ENCODE measurements around the gene WDR5. TPM values are rescaled to one million over a fixed set of nuclear protein-coding genes. Genes with fewer than 3 reads are reported as not detected.

WDR5 gene
- total and polyA plus RNA-seq, 2 of the 13 experiments (the other 11 are each of a cell fraction or from before 2014, with no cell fraction given), result 34.3 TPM

DNA sequence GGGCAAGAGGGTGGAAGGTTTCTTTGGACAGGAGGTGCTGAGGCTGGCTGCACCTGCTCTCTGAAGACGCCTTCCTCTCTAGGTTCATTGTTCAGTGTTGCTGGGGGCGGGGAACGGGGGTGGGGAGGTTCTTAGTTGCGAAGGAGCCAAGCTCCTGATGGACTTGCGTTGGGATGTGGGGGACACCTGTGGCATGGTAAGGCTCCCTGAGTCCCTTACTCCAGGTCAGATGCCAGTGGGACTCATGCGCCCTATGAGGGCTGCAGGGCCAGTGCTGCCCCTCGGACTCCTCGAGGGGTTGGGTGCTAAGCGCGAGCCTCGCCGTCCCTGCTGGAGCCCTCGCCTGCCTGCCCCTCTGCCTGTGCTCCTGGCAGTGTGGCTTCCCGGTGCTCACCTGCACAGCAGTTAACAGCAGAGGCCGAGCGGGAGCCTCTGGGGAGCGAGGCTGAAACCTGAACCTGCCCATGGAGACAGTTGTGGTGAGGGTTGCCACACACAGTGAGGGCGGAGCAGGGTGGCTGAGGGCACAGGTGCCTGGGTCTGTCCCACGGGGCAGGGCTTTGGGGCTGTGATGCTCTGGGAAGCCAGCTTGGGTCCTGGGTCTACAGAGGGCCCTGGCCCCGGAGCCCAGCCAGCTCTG lies 23.0 kb downstream of the WDR5 start:
- ATAC-seq, result no peak
- BruUV-seq (replicated peaks), result no TSS peak

DNA sequence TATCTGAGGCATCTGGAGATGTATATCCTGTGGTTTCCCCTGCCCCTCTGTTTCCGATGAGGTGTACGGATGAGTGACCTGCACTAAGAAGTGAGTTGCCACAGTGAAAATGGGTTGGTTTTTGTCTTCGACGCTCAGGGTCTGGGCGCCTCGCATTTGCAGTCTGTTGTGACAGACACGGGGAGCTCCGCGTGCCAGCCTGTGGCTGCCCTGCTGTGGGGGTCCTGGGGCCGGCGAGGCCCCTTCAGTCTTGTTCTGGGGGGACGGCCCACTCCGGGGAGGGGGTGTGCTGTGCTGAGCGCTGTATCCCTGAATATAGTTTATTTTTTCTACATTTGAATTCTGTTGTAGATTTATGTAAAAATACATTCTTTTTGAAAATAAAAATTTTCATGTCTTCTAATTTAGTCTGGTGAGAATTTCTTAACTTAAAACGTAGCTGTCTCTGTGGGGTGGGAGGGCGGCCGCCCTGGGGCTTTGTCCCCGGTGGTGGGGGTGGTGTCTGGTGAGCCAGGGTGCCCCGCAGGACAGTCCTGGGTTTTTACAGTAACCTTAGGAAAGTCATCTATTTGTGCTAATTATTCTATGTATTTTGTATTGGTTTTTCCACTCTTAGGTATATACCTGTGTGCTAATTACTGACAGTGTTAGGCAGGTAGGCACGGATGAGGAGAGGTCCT lies 23.8 kb downstream of the WDR5 start:
- TF ChIP-seq ZNF367 (CRISPR knock-in tag; IDR thresholded peaks at IDR 0.05; ENCODE audit: borderline replicate concordance) (no peak), CCAR2 (optimal IDR thresholded peaks at IDR 0.05; ENCODE audit: low read depth, low read length) (no peak), EHMT2 (IDR thresholded peaks at IDR 0.05; ENCODE audit: borderline replicate concordance, low read depth, low read length) (no peak)
- TF ChIP-seq, protein P1, sequence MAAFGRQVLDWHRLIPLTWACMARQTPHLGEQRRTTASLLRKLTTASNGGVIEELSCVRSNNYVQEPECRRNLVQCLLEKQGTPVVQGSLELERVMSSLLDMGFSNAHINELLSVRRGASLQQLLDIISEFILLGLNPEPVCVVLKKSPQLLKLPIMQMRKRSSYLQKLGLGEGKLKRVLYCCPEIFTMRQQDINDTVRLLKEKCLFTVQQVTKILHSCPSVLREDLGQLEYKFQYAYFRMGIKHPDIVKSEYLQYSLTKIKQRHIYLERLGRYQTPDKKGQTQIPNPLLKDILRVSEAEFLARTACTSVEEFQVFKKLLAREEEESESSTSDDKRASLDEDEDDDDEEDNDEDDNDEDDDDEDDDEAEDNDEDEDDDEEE (CRISPR knock-in tag; IDR thresholded peaks at IDR 0.05), result no peak
- TF ChIP-seq, protein P2, sequence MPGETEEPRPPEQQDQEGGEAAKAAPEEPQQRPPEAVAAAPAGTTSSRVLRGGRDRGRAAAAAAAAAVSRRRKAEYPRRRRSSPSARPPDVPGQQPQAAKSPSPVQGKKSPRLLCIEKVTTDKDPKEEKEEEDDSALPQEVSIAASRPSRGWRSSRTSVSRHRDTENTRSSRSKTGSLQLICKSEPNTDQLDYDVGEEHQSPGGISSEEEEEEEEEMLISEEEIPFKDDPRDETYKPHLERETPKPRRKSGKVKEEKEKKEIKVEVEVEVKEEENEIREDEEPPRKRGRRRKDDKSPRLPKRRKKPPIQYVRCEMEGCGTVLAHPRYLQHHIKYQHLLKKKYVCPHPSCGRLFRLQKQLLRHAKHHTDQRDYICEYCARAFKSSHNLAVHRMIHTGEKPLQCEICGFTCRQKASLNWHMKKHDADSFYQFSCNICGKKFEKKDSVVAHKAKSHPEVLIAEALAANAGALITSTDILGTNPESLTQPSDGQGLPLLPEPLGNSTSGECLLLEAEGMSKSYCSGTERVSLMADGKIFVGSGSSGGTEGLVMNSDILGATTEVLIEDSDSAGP (CRISPR knock-in tag; IDR thresholded peaks at IDR 0.05; ENCODE audit: borderline replicate concordance), result no peak
- TF ChIP-seq, protein P3, sequence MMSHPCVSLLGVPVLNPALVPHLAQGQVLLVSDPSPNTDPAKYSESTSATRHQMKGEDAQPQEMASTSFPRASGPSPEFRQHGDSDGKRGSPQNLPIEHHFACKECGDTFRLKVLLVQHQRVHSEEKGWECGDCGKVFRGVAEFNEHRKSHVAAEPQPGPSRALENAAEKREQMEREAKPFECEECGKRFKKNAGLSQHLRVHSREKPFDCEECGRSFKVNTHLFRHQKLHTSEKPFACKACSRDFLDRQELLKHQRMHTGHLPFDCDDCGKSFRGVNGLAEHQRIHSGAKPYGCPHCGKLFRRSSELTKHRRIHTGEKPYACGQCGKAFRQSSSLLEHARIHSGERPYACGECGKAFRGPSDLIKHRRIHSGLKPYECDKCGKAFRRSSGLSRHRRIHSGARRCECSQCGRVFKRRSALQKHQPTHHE (CRISPR knock-in tag; IDR thresholded peaks at IDR 0.05; ENCODE audit: borderline replicate concordance), result no peak
- Histone ChIP-seq H3K27me3 (ENCODE audit: control insufficient read depth in 1 of 2, insufficient read depth in 2 of 2, low read length in 2 of 2) (no peaks in the 10 kb centered on the region), H3K9ac (ENCODE audit: insufficient read depth, low read depth, low read length) (no peak overlapping the region), H3K79me2 (ENCODE audit: insufficient read depth, low read length) (no peaks in the 10 kb centered on the region), H3K27ac (ENCODE audit: extremely low read length, insufficient read depth, low read length) (no peak overlapping the region), H4K20me1 (ENCODE audit: insufficient read depth, low read length) (no peaks in the 10 kb centered on the region), H3K4me2 (ENCODE audit: low read depth, low read length) (no peak overlapping the region), H3K9me3 (ENCODE audit: low read length) (no peaks in the 10 kb centered on the region), H3K4me3 (replicated peaks in 1 of 3; ENCODE audit: insufficient read depth in 1 of 3, low read depth in 2 of 3, low read length in 3 of 3) (no peak overlapping the region), H2AFZ (ENCODE audit: low read length) (no peak overlapping the region), H3K36me3 (replicated peaks in 1 of 2; ENCODE audit: control insufficient read depth in 1 of 2, insufficient read depth in 2 of 2, low read length in 2 of 2) (peaks cover 19 to 44% of the 10 kb centered on the region in 2 experiments; a peak in 4 of 5 replicates), H3K4me1 (ENCODE audit: insufficient read depth, low read length) (no peaks in the 10 kb centered on the region; the same call in 1 of the 2 replicates)
- ATAC-seq, result no peak
- ChIA-PET CTCF (ENCODE audit: low intra/inter-chr PET ratio, low total read pairs) (no interaction called here), POLR2A (no interaction called here)
- FAIRE-seq, result no peak
- no TSS peak for BruUV-seq (replicated peaks)
- intact Hi-C loops (cut with micrococcal nuclease; ENCODE audit: unreplicated experiment), result no loop called here
- in situ Hi-C loops (cut with HindIII; ENCODE audit: extremely low pct_ligation_motif_present, low pct_unique_long_range_greater_than_20kb), result loop anchor here (10.0 kb wide), 1 partner anchor 165 kb away; the partner anchor contains the start of gene RXRA
- 95% methylated on average over 14 of the region's 20 CpGs for WGBS (ENCODE audit: low lambda C conversion rate)
- no peak for DNase-seq (ENCODE audit: low spot score)

More for the DNA sequence above, 23.0 kb downstream of the WDR5 start:
- Histone ChIP-seq H3K9ac (ENCODE audit: insufficient read depth, low read depth, low read length) (no peak overlapping the region), H3K27me3 (ENCODE audit: control insufficient read depth in 1 of 2, insufficient read depth in 2 of 2, low read length in 2 of 2) (no peaks in the 10 kb centered on the region), H3K79me2 (ENCODE audit: insufficient read depth, low read length) (no peaks in the 10 kb centered on the region), H4K20me1 (ENCODE audit: insufficient read depth, low read length) (no peaks in the 10 kb centered on the region), H3K4me3 (replicated peaks in 1 of 3; ENCODE audit: insufficient read depth in 1 of 3, low read depth in 2 of 3, low read length in 3 of 3) (no peak overlapping the region), H3K4me1 (ENCODE audit: insufficient read depth, low read length) (no peaks in the 10 kb centered on the region; the same call in 1 of the 2 replicates), H3K27ac (ENCODE audit: extremely low read length, insufficient read depth, low read length) (no peak overlapping the region), H3K36me3 (replicated peaks in 1 of 2; ENCODE audit: control insufficient read depth in 1 of 2, insufficient read depth in 2 of 2, low read length in 2 of 2) (peaks cover 24 to 52% of the 10 kb centered on the region in 2 experiments; a peak in 4 of 5 replicates), H3K9me3 (ENCODE audit: low read length) (no peaks in the 10 kb centered on the region), H3K4me2 (ENCODE audit: low read depth, low read length) (no peak overlapping the region), H2AFZ (ENCODE audit: low read length) (no peak overlapping the region)
- in situ Hi-C loops (cut with HindIII; ENCODE audit: extremely low pct_ligation_motif_present, low pct_unique_long_range_greater_than_20kb), result no loop called here
- intact Hi-C loops (cut with micrococcal nuclease; ENCODE audit: unreplicated experiment), result no loop called here
- no peak for DNase-seq (ENCODE audit: low spot score)
- TF ChIP-seq, protein P4, sequence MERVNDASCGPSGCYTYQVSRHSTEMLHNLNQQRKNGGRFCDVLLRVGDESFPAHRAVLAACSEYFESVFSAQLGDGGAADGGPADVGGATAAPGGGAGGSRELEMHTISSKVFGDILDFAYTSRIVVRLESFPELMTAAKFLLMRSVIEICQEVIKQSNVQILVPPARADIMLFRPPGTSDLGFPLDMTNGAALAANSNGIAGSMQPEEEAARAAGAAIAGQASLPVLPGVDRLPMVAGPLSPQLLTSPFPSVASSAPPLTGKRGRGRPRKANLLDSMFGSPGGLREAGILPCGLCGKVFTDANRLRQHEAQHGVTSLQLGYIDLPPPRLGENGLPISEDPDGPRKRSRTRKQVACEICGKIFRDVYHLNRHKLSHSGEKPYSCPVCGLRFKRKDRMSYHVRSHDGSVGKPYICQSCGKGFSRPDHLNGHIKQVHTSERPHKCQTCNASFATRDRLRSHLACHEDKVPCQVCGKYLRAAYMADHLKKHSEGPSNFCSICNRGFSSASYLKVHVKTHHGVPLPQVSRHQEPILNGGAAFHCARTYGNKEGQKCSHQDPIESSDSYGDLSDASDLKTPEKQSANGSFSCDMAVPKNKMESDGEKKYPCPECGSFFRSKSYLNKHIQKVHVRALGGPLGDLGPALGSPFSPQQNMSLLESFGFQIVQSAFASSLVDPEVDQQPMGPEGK (CRISPR knock-in tag; IDR thresholded peaks at IDR 0.05), result no peak
- TF ChIP-seq AGO2 (optimal IDR thresholded peaks at IDR 0.05; ENCODE audit: low read depth, low read length), result peak; percentile 73
- 100% methylated on average over 4 of the region's 20 CpGs for WGBS (ENCODE audit: low lambda C conversion rate)
- POLR2A ChIA-PET, result no interaction called here
- no peak for FAIRE-seq
- CTCF ChIA-PET (ENCODE audit: low intra/inter-chr PET ratio, low total read pairs), result no interaction called here
